Skeletal muscle tissue (tissue), 4 donors: ENCODE measurements around the gene CYB5A. TPM values are rescaled to one million over a fixed set of nuclear protein-coding genes. Genes with fewer than 3 reads are reported as not detected.
A peak's percentile ranks its signal among the peaks of the same experiment; 100 is the strongest.
"Not testable (repeated sequence)": the region's sequence is repeated elsewhere in the genome, so short reads cannot be mapped to it uniquely, and the experiment has no call there.

ENCODE experiments used
- H3K27ac ChIP-seq: one replicate; pipeline ENCODE4 v1.7.0; 2013; ENCODE audit warnings: mild to moderate bottlenecking, low read depth, low read length, inconsistent platforms
- H3K27me3 ChIP-seq, 3 donors: one replicate each; pipeline ENCODE4 v1.7.0; 2013; ENCODE audit warnings: low read length in 3 of 3; ENCODE audit not compliant: control insufficient read depth in 3 of 3, insufficient read depth in 3 of 3
- H3K36me3 ChIP-seq, 3 donors: one replicate each; pipeline ENCODE4 v1.7.0; 2013; ENCODE audit warnings: low read length in 3 of 3; ENCODE audit not compliant: control insufficient read depth in 3 of 3, insufficient read depth in 3 of 3
- H3K4me1 ChIP-seq, 3 donors: one replicate each; pipeline ENCODE4 v1.7.0; 2013; ENCODE audit warnings: low read length in 3 of 3, mild to moderate bottlenecking in 3 of 3; ENCODE audit not compliant: control insufficient read depth in 3 of 3, insufficient read depth in 3 of 3
- H3K4me3 ChIP-seq, 3 donors: one replicate each; pipeline ENCODE4 v1.7.0; 2013; ENCODE audit warnings: low read length in 3 of 3
- H3K9ac ChIP-seq, 3 donors: one replicate each; pipeline ENCODE4 v1.7.0; 2013; ENCODE audit warnings: low read length in 3 of 3, mild to moderate bottlenecking in 3 of 3, moderate library complexity in 2 of 3, low read depth in 1 of 3
- H3K9me3 ChIP-seq, 3 donors: one replicate each; pipeline ENCODE4 v1.7.0; 2013; ENCODE audit warnings: low read length in 3 of 3; ENCODE audit not compliant: control insufficient read depth in 3 of 3
- total RNA-seq: library from RNA; depleted of rRNA; stranded (reverse); fragments of >200 nt; gene quantifications from one replicate; pipeline ENCODE4 v1.2.3, GENCODE V29; 2014
- donor health status: Osteomylitis.

Gene CYB5A
- total RNA-seq, 1 donor from 2014 or later: 28.7 TPM

DNA sequence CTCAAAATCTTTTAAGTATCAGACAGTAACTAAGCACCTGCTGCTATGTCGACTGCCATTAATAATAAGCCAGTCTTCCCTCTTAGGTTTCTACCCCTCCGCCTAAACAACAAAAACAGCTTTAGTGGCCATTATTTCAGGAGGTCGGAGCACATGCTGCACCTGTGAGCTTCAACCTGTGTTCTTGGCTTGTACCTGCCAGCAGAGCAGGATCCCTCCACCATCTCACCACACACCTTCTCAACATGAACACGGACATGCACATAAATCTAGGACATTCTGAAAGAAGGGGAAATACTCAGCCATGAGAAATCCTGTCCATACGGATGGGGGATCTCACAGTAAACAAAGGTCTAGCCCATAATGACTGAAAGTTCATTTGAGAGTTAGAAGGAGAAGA is 3.7 kb downstream of the CYB5A start:
- Histone ChIP-seq H3K4me3 (no peak overlapping the region), H3K4me1 (peaks cover 18 to 27% (median 21%) of the 10 kb centered on the region in 3 donors), H3K27me3 (no peaks in the 10 kb centered on the region), H3K36me3 (peaks cover 0 to 2% (median 0%) of the 10 kb centered on the region in 3 donors), H3K27ac (peak overlapping the region; percentile 5), H3K9ac (no peak overlapping the region), H3K9me3 (no peaks in the 10 kb centered on the region)

- no peaks in the 10 kb centered on the region for H3K9me3 ChIP-seq
- H3K27ac ChIP-seq: no peak overlapping the region
- peaks cover 0 to 2% (median 0%) of the 10 kb centered on the region in 3 donors for H3K36me3 ChIP-seq
- peaks cover 28 to 35% (median 29%) of the 10 kb centered on the region in 3 donors for H3K4me1 ChIP-seq
- no peak overlapping the region for H3K9ac ChIP-seq
- H3K4me3 ChIP-seq: no peak overlapping the region
- no peaks in the 10 kb centered on the region for H3K27me3 ChIP-seq
These were observed 4.9 kb downstream of the CYB5A start for GRCh38 chr18:74286856-74287255.

DNA sequence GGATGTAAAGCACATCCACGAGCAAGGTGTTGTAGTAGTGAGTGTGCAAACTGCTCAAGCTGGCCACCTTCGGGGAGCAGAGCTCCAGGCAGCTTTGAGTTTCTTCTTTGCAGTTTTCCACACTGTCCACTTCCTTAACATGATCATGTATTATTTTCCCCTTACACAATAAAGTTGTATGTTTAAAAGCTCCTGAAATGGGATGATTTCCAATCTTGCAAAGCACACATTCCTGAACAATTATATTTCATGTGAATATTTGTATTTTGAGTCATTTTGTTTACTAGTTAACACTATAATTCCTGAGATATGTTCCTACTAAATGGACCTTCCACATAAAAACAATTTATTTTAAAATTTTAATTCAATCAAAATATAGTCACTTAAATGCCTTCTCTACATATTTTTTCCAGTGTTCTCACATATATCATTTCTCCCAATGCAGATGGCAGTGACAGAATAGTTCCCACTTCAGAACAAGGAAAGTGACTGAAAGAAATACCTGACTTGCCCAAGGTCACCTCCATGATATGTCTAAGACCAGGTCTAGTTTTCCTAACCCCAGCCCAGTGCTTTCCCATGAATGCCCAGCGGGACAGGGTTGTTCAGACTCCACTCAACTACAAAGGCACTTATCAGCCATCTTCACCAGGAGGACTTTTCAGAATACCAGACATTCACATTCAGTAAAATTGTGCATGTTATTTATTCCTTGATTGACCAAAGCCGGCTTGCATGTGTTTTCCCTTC is 5.5 kb downstream of the CYB5A start:
- Histone ChIP-seq H3K9me3 (no peaks in the 10 kb centered on the region), H3K4me1 (peaks cover 31 to 38% (median 34%) of the 10 kb centered on the region in 3 donors), H3K27ac (no peak overlapping the region), H3K9ac (no peak overlapping the region), H3K27me3 (no peaks in the 10 kb centered on the region), H3K36me3 (peaks cover 0 to 2% (median 0%) of the 10 kb centered on the region in 3 donors), H3K4me3 (no peak overlapping the region)

GRCh38 chr18:74285583-74285982 is 6.2 kb downstream of the CYB5A start:
- H3K4me3 ChIP-seq, H3K27me3 ChIP-seq, H3K36me3 ChIP-seq, H3K9ac ChIP-seq, H3K9me3 ChIP-seq, H3K27ac ChIP-seq: not testable (repeated sequence)
- peaks cover 28 to 37% (median 32%) of the 10 kb centered on the region in 3 donors for H3K4me1 ChIP-seq

DNA sequence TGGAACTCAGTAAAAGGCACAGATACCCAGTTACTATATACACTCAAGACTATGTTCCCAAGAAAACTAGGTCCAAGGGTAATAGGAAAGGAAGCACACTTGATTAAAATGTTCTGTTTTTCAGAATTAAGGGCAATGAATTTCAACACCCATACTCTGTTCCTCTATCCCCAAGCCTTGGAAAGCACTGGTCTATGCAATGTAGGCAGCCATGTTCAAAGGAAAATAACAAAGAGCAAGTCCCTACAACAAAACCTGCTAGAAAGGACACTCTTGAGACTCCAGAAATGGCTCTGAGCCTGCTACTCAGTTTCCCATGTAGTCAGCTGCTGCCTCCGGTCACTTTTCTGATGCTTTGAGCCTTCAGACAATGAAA is 6.8 kb downstream of the CYB5A start:
- Histone ChIP-seq H3K9ac (no peak overlapping the region), H3K4me3 (no peak overlapping the region), H3K9me3 (no peaks in the 10 kb centered on the region), H3K27ac (no peak overlapping the region), H3K4me1 (peaks cover 28 to 37% (median 30%) of the 10 kb centered on the region in 3 donors), H3K27me3 (no peaks in the 10 kb centered on the region), H3K36me3 (peaks cover 0 to 2% (median 0%) of the 10 kb centered on the region in 3 donors)

DNA sequence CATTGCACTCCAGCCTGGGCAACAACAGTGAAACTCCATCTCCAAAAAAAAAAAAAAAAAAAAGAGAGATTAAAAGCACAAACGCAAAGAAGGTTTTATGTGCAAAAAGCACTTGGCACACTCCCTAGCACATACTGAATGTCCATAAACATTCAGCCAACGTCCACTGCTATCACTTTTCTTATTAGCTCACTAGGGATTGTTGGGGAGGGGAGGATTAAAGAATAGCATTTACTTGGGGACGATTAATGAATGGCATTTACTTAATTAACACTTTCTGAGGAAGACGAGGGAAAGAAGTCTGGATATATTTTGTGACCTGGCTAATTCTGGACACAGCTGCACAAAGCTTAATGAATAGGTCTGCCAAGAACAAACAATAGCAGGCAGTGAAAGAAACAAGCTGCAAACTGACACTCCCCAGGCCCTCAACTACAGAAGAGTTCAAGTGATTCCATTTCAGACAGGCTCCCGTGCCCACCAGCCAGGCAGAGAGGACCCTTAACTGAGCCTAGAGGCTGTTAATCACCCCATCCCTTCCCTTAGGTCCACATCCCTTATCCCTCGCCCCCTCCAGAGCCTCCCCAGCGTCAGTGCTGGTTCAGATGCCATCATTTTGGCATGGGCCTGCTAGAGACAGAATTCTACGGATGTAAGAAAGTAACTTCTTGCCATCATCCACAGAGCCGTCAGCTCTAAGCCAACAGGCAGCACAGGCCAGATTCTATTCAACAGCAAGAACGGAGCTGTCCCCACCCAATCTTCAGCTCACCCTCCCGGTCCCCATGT is 7.4 kb downstream of the CYB5A start:
- H3K9me3 ChIP-seq: no peaks in the 10 kb centered on the region
- peak overlapping the region in 1 of 3 donors; percentile 37 for H3K4me3 ChIP-seq
- H3K27ac ChIP-seq: no peak overlapping the region
- H3K4me1 ChIP-seq: peaks cover 28 to 37% (median 30%) of the 10 kb centered on the region in 3 donors
- peak overlapping the region in 1 of 3 donors; percentile 68 for H3K9ac ChIP-seq
- H3K27me3 ChIP-seq: no peaks in the 10 kb centered on the region
- H3K36me3 ChIP-seq: peaks cover 0 to 2% (median 0%) of the 10 kb centered on the region in 3 donors

DNA sequence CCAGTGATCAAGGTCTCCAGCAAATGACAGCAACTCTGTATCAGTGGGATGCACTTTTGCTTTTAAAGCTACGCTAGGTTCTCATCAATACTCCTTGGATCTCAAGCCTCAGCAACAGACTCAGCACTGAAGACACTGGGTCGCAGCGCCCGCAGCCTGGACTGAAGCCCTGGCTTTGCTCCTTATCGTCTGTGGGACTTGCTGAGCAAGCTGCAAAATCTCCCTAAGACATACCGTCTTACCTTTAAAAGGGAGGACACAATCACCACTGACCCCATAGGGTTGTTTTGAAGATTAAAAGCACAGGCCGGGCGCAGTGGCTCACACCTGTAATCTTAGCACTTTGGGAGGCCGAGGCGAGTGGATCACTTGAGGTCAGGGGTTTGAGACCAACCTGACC is 8.1 kb downstream of the CYB5A start:
- no peak overlapping the region for H3K4me3 ChIP-seq
- H3K27ac ChIP-seq: no peak overlapping the region
- H3K9me3 ChIP-seq: no peaks in the 10 kb centered on the region
- peaks cover 0 to 2% (median 0%) of the 10 kb centered on the region in 3 donors for H3K36me3 ChIP-seq
- H3K9ac ChIP-seq: no peak overlapping the region
- H3K4me1 ChIP-seq: peaks cover 28 to 39% (median 30%) of the 10 kb centered on the region in 3 donors
- H3K27me3 ChIP-seq: no peaks in the 10 kb centered on the region

DNA sequence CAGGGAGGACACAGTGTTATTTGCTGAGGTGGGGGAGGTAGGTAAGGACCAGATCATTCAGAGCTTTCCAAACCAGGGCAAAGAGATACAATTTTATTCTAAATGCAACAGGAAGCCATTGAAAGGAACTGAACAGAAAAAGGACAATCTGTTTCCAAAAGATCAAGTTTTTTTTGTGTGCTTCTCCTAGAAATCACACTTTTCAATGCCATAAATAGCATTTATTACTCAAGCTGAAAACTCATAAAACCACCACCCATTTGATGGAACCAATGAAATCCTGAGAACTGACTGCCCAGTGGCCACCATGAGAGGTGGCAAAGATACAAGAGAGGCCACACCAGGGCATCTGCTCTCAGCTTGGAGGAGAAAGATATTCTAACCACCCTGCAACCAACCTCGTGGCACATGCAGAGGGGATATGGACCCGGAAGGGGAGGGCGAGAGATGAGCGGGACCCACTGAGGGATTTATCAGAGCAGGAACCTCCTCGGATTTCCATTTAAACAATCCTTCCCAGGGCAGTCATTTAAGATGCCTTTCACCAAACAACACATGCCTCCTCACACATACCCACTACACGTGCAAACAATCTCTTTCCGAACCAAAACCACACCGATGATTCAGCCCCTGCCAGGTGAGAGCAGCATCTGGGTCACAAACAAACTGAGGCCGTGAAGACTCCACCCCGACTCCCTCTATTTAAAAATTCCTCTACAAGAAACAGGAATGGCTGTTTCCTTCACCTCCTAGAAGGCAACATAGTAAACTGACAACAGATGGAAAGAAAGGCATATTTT is 8.8 kb downstream of the CYB5A start:
- H3K27ac ChIP-seq: no peak overlapping the region
- peaks cover 0 to 2% (median 0%) of the 10 kb centered on the region in 3 donors for H3K36me3 ChIP-seq
- no peak overlapping the region for H3K9ac ChIP-seq
- H3K27me3 ChIP-seq: no peaks in the 10 kb centered on the region
- peaks cover 28 to 39% (median 30%) of the 10 kb centered on the region in 3 donors for H3K4me1 ChIP-seq
- H3K9me3 ChIP-seq: no peaks in the 10 kb centered on the region
- H3K4me3 ChIP-seq: no peak overlapping the region

DNA sequence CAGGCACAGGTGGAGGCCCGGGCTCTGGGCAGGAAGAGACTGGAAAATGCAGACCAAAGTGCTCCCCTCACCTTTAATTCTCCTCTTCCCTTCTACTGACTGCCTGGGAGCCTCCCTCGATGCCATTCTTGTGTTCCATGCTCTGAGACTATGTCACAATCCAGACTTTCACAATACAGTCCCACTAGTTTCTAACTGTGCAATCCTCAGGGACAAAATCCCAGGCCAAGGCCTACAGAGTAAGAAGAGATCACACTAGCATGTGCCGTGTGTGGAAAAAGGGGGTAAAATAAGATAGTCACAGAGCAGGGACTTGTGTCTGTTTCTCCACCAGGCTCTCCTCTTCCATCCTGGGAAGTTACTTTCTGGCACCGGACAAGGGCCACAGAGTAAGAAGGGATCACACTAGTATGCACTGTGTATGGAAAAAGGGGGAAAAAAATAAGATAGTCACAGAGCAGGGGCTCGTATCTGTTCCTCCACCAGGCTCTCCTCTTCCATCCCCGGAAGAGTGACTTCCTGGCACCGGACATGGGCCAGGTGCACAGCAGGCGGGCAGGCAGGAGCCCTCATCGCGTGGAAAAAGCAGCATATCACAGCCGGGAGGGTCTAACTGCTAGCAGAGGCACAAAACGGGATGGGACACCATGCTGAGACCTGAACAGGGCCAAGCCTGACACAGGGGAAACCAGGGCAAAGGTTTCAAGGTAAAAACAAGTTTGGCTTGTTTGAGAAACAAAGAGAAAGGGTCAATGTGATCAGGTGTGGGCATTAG is 9.6 kb downstream of the CYB5A start:
- peaks cover 28 to 39% (median 29%) of the 10 kb centered on the region in 3 donors for H3K4me1 ChIP-seq
- no peak overlapping the region for H3K4me3 ChIP-seq
- no peak overlapping the region for H3K27ac ChIP-seq
- peak overlapping the region in 1 of 3 donors; percentile 43 for H3K9ac ChIP-seq
- H3K36me3 ChIP-seq: peaks cover 0 to 2% (median 0%) of the 10 kb centered on the region in 3 donors
- no peaks in the 10 kb centered on the region for H3K9me3 ChIP-seq
- no peaks in the 10 kb centered on the region for H3K27me3 ChIP-seq
